ENCODE measurements around the gene PODNL1. TPM values are rescaled to one million over a fixed set of nuclear protein-coding genes. Genes with fewer than 3 reads are reported as not detected.
"Not testable (repeated sequence)": the region's sequence is repeated elsewhere in the genome, so short reads cannot be mapped to it uniquely, and the experiment has no call there.

Gene PODNL1
- polyA plus RNA-seq, 1 donor (not counting 4 experiments of a cell fraction or from before 2014, with no cell fraction given): 1.0 TPM

DNA sequence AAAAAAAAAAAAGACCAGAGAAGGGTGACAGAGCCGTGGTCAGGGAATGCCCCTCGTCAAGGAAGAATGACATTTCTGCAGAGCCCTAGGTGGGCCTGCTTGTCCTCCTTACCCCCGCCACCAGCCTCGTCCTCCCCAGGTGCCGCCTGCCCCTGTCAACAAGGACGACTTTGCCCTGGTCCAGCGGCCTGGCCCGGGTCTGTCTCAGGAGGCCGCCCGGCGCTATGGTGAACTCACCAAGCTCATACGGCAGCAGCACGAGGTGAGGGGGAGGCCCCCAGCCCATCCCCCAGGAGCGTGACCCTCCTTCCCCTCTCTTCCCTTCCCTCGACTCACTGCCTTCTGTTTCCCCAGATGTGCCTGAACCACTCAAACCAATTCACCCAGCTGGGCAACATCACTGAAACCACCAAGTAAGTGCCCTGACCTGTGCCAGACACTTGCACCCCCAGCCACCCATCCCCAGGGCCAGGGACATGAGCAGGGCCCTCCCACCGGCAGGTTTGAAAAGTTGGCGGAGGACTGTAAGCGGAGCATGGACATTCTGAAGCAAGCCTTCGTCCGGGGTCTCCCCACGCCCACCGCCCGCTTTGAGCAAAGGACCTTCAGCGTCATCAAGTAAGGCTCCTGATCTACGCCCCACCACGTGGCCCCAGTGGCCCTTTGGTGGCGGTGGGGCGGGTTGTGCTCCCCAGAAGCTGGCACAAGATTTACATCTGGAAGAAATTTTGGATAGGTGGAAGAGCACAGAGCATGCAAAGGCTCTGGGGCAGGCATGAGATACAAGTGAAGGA is 14.8 kb downstream of the PODNL1 start:
- H3K9me1 ChIP-seq (ENCODE audit: control insufficient read depth, extremely low read depth, insufficient read depth, low read length): no peaks in the 10 kb centered on the region
- FAIRE-seq (no peak), DNase-seq (ENCODE audit: low read depth, low spot score) (no peak)
- no peaks in the 10 kb centered on the region for H3K27me3 ChIP-seq (ENCODE audit: control insufficient read depth, extremely low read depth, insufficient read depth, low read length)
- no peak overlapping the region for H3K27ac ChIP-seq (ENCODE audit: control insufficient read depth, insufficient read depth, low read length)
- TF ChIP-seq, protein P1, sequence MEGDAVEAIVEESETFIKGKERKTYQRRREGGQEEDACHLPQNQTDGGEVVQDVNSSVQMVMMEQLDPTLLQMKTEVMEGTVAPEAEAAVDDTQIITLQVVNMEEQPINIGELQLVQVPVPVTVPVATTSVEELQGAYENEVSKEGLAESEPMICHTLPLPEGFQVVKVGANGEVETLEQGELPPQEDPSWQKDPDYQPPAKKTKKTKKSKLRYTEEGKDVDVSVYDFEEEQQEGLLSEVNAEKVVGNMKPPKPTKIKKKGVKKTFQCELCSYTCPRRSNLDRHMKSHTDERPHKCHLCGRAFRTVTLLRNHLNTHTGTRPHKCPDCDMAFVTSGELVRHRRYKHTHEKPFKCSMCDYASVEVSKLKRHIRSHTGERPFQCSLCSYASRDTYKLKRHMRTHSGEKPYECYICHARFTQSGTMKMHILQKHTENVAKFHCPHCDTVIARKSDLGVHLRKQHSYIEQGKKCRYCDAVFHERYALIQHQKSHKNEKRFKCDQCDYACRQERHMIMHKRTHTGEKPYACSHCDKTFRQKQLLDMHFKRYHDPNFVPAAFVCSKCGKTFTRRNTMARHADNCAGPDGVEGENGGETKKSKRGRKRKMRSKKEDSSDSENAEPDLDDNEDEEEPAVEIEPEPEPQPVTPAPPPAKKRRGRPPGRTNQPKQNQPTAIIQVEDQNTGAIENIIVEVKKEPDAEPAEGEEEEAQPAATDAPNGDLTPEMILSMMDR (optimal IDR thresholded peaks at IDR 0.05 in 1 of 3, IDR thresholded peaks at IDR 0.05 in 1 of 3, conservative IDR thresholded peaks at IDR 0.05 in 1 of 3; ENCODE audit: extremely low read depth in 1 of 3, insufficient read depth in 2 of 3, low read length in 3 of 3): no peak
- TF ChIP-seq EZH2 (IDR thresholded peaks at IDR 0.05; ENCODE audit: low read length): no peak
- no peak overlapping the region for H3K4me2 ChIP-seq (ENCODE audit: control insufficient read depth, extremely low read depth, insufficient read depth, low read depth, low read length)
- H2AFZ ChIP-seq (ENCODE audit: control insufficient read depth, low read length): no peak overlapping the region
- H3K79me2 ChIP-seq (ENCODE audit: control insufficient read depth, insufficient read depth, low read length): no peaks in the 10 kb centered on the region
- H3K36me3 ChIP-seq (ENCODE audit: control insufficient read depth in 2 of 2, extremely low read depth in 1 of 2, insufficient read depth in 2 of 2, low read length in 2 of 2): peaks cover 26 to 27% of the 10 kb centered on the region in 2 experiments
- H4K20me1 ChIP-seq (ENCODE audit: control insufficient read depth, extremely low read depth, insufficient read depth, low read length): no peaks in the 10 kb centered on the region
- H3K9me3 ChIP-seq (ENCODE audit: control insufficient read depth, low read depth, low read length): no peaks in the 10 kb centered on the region
- H3K4me1 ChIP-seq (ENCODE audit: control insufficient read depth, extremely low read depth, insufficient read depth, low read length): no peaks in the 10 kb centered on the region
- H3K4me3 ChIP-seq (ENCODE audit: control insufficient read depth in 2 of 3, extremely low read depth in 1 of 3, insufficient read depth in 2 of 3, low read depth in 1 of 3, low read length in 3 of 3): no peak overlapping the region
- no peak overlapping the region for H3K9ac ChIP-seq (ENCODE audit: control insufficient read depth, extremely low read depth, insufficient read depth, low read length)
- dilution Hi-C loops (cut with MboI; ENCODE audit: extremely low pct_ligation_motif_present, low sequenced_read_pairs): no loop called here

DNA sequence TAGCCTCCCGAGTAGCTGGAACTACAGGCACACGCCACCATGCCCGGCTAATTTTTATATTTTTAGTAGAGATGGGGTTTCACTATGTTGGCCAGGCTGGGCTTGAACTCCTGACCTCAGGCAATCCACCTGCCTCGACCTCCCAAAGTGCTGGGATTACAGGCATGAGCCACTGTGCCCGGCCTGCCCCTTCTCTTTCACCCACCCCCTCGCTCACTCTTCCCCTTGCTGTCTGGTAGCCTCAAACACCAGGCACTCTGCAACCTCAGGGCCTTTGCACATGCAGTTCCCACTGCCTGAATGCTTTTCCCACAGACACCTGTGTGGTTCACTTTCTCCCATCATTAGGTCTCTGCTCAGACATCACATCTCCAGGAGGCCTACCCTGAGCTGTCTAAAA is 16.1 kb downstream of the PODNL1 start:
- H3K9ac ChIP-seq (ENCODE audit: control insufficient read depth, extremely low read depth, insufficient read depth, low read length); H2AFZ ChIP-seq (ENCODE audit: control insufficient read depth, low read length); H3K4me3 ChIP-seq (ENCODE audit: control insufficient read depth in 2 of 3, extremely low read depth in 1 of 3, insufficient read depth in 2 of 3, low read depth in 1 of 3, low read length in 3 of 3); FAIRE-seq; H4K20me1 ChIP-seq (ENCODE audit: control insufficient read depth, extremely low read depth, insufficient read depth, low read length); H3K27me3 ChIP-seq (ENCODE audit: control insufficient read depth, extremely low read depth, insufficient read depth, low read length); DNase-seq (ENCODE audit: low read depth, low spot score); H3K79me2 ChIP-seq (ENCODE audit: control insufficient read depth, insufficient read depth, low read length); dilution Hi-C loops (cut with MboI; ENCODE audit: extremely low pct_ligation_motif_present, low sequenced_read_pairs); H3K4me2 ChIP-seq (ENCODE audit: control insufficient read depth, extremely low read depth, insufficient read depth, low read depth, low read length); H3K4me1 ChIP-seq (ENCODE audit: control insufficient read depth, extremely low read depth, insufficient read depth, low read length); H3K9me1 ChIP-seq (ENCODE audit: control insufficient read depth, extremely low read depth, insufficient read depth, low read length); H3K27ac ChIP-seq (ENCODE audit: control insufficient read depth, insufficient read depth, low read length); H3K9me3 ChIP-seq (ENCODE audit: control insufficient read depth, low read depth, low read length): not testable (repeated sequence)
- H3K36me3 ChIP-seq (ENCODE audit: control insufficient read depth in 2 of 2, extremely low read depth in 1 of 2, insufficient read depth in 2 of 2, low read length in 2 of 2): peaks cover 28 to 29% of the 10 kb centered on the region in 2 experiments

All from keratinocyte (primary cell).